ENCODE data around the gene DNTT.
A peak's percentile ranks its signal among the peaks of the same experiment; 100 is the strongest.

DNTT gene

GRCh38 chr10:96283756-96284155, 20.5 kb upstream of the DNTT start:
- no peak overlapping the region for H3K4me3 ChIP-seq (ENCODE audit: low read depth, low read length)
- no peak for TF ChIP-seq CTCF (IDR thresholded peaks at IDR 0.05; ENCODE audit: borderline replicate concordance, insufficient read depth, low read depth, low read length)

GRCh38 chr10:96285331-96285752, 18.9 kb upstream of the DNTT start:
- TF ChIP-seq CTCF (IDR thresholded peaks at IDR 0.05; ENCODE audit: borderline replicate concordance, insufficient read depth, low read depth, low read length), result no peak
- H3K4me3 ChIP-seq (ENCODE audit: low read depth, low read length), result no peak overlapping the region

GRCh38 chr10:96287392-96288105, 16.7 kb upstream of the DNTT start:
- H3K4me3 ChIP-seq (ENCODE audit: low read depth, low read length), result peak overlapping the region; percentile 14
- no peak for TF ChIP-seq CTCF (IDR thresholded peaks at IDR 0.05; ENCODE audit: borderline replicate concordance, insufficient read depth, low read depth, low read length)

- TF ChIP-seq CTCF (IDR thresholded peaks at IDR 0.05; ENCODE audit: borderline replicate concordance, insufficient read depth, low read depth, low read length), result no peak
- peak overlapping the region; percentile 2 for H3K4me3 ChIP-seq (ENCODE audit: low read depth, low read length)
Measured at GRCh38 chr10:96288151-96288621, 16.0 kb upstream of the DNTT start.

GRCh38 chr10:96289218-96289910, 14.9 kb upstream of the DNTT start:
- H3K4me3 ChIP-seq (ENCODE audit: low read depth, low read length), result no peak overlapping the region
- TF ChIP-seq CTCF (IDR thresholded peaks at IDR 0.05; ENCODE audit: borderline replicate concordance, insufficient read depth, low read depth, low read length), result no peak

- TF ChIP-seq CTCF (IDR thresholded peaks at IDR 0.05; ENCODE audit: borderline replicate concordance, insufficient read depth, low read depth, low read length), result no peak
- no peak overlapping the region for H3K4me3 ChIP-seq (ENCODE audit: low read depth, low read length)
Measured at GRCh38 chr10:96290368-96291133, 13.7 kb upstream of the DNTT start.

Data from GM12875 (cell line).